Large intestine (tissue), 3 donors: Measurements from ENCODE around the gene ZNF792. TPM values are rescaled to one million over a fixed set of nuclear protein-coding genes. Genes with fewer than 3 reads are reported as not detected.
"Not testable (repeated sequence)": the region's sequence is repeated elsewhere in the genome, so short reads cannot be mapped to it uniquely, and the experiment has no call there.

Experiments used
- DNase-seq, 2 donors: peaks; one replicate each; pipeline versions ENCODE4 v3.0.0 to v3.0.0-alpha.2; 2013
- H3K27ac ChIP-seq: one replicate; pipeline ENCODE4 v1.5.1; 2013; ENCODE audit warnings: low read length
- H3K27me3 ChIP-seq: 2 replicates; pipeline ENCODE4 v1.6.1; 2013; ENCODE audit warnings: low read length; ENCODE audit not compliant: control insufficient read depth, insufficient read depth
- H3K36me3 ChIP-seq: 2 replicates; pipeline ENCODE4 v1.6.1; 2013; ENCODE audit warnings: low read length; ENCODE audit not compliant: control insufficient read depth, insufficient read depth
- H3K4me1 ChIP-seq: one replicate; pipeline ENCODE4 v1.6.1; 2013; ENCODE audit warnings: low read length; ENCODE audit not compliant: control insufficient read depth, insufficient read depth
- H3K4me3 ChIP-seq: one replicate; pipeline ENCODE4 v1.5.1; 2013; ENCODE audit warnings: low read length
- H3K9me3 ChIP-seq: one replicate; pipeline ENCODE4 v1.6.1; 2013; ENCODE audit warnings: mild to moderate bottlenecking, low read depth, low read length, moderate library complexity; ENCODE audit not compliant: control insufficient read depth
- WGBS: methylation state at CpG from one replicate; pipeline ENCODE4 v1.1.5; 2013; ENCODE audit warnings: low lambda C conversion rate; ENCODE audit not compliant: insufficient coverage; 5-methylcytosine and 5-hydroxymethylcytosine counted together
- polyA plus RNA-seq: library from polyadenylated mRNA; unstranded; fragments of 120-200 nt; gene quantifications from one replicate; pipeline ENCODE4 v1.2.1, GENCODE V29; 2013

Gene ZNF792
- polyA plus RNA-seq, 1 donor, result 5.1 TPM

DNA sequence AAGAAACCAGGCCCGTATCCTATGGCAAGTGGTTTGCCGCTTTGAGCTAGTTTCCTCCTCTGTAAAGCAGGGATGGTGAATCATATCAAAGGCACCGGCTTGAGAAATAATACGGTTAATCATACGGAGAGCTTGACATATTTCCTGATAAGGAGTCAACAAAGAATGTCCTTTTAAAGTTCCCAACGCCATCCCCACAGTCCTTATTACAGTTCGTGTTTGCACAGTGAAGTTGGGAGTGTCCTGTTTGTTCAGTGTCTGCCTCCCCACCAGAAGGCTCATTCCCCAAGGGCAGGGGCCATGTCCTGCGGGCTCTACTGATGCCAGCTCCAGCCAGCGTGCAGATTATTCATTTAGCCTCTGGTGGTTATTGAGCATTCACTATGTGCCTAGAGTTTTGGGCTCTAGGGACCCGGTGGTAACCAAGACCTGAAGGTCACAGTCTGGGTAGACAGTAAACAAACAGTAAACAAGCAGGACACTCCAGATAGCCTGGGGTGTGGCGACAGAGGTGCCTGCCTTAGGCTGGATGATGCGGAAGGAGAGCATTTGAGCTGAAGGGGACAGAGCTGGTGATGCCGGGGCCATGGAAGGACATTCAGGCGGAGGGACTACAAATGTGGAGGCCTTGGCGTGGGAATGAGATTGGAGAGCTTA, 42.4 kb upstream of the ZNF792 start:
- H3K9me3 ChIP-seq, result no peaks in the 10 kb centered on the region
- H3K27me3 ChIP-seq, result no peaks in the 10 kb centered on the region
- DNase-seq, result peak; percentile 89 to 93
- peaks cover 43% of the 10 kb centered on the region for H3K4me1 ChIP-seq
- H3K36me3 ChIP-seq, result peaks cover 39% of the 10 kb centered on the region
- no peak overlapping the region for H3K4me3 ChIP-seq
- peak overlapping the region; percentile 66 for H3K27ac ChIP-seq
- WGBS, result 20% methylated on average over 3 of the region's 15 CpGs

DNA sequence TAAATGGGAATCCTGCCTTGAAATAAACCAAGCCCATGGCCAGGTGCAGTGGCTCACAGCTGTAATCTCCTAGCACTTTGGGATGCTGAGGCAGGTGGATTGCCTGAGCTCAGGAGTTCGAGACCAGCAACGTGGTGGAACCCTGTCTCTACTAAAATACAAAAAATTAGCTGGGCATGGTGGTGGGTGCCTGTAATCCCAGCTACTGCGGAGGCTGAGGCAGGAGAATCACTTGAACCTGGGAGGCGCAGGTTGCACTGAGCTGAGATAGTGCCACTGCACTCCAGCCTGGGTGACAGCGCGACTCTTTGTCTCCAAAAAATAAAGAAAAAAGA, 41.9 kb upstream of the ZNF792 start:
- not testable (repeated sequence) for H3K4me3 ChIP-seq, H3K9me3 ChIP-seq, H3K27me3 ChIP-seq, DNase-seq
- H3K36me3 ChIP-seq, result peaks cover 34% of the 10 kb centered on the region
- H3K4me1 ChIP-seq, result peaks cover 43% of the 10 kb centered on the region
- H3K27ac ChIP-seq, result peak overlapping the region; percentile 66
- no CpG with 5 or more reads among the region's 6 CpGs for WGBS

- Histone ChIP-seq H3K27me3 (no peaks in the 10 kb centered on the region), H3K36me3 (peaks cover 28% of the 10 kb centered on the region), H3K4me1 (peaks cover 43% of the 10 kb centered on the region), H3K9me3 (no peaks in the 10 kb centered on the region), H3K4me3 (no peak overlapping the region), H3K27ac (peak overlapping the region; percentile 66)
- WGBS, result 50% methylated on average over 1 of the region's 11 CpGs
- no peak for DNase-seq
Observed at GRCh38 chr19:35005256-35005977, 41.4 kb upstream of the ZNF792 start.

DNA sequence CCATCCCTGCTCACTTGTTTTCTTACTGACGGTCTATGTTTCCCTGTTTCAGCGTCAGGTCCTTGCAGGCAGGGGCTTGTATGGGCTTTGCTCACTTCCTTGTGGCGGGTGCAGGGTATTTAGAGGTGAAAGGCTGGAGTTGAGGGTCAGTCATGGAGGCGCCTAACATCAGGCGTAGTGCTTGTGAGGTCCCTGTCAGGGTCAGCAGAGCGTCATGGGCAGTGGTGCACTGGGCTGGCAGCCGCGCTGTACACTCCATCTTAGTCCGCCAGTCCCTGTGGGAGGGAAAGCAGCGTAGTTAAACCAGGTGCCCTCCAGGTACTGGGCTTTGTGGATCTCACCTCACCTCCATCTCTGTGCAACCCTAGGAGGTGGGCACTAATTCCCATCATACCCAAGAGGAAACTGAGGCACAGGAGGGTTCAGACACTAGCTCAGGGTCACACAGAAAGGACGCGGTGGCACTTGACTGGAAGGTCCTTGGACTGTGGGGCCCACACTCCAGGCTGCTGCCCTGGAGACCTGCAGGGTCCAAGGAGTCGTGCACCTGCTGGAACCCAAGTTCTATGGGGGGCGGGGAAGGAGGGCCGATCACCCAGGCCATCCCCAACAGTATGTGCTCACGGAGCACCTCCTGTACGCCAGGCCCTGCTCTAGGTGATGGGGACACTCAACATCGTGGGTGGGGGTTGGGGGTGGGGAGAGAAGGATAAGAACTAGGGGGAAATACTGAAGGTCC, 40.7 kb upstream of the ZNF792 start:
- peaks cover 21% of the 10 kb centered on the region for H3K36me3 ChIP-seq
- peaks cover 43% of the 10 kb centered on the region for H3K4me1 ChIP-seq
- no peaks in the 10 kb centered on the region for H3K9me3 ChIP-seq
- no peak for DNase-seq
- no CpG with 5 or more reads among the region's 18 CpGs for WGBS
- H3K4me3 ChIP-seq, result no peak overlapping the region
- no peaks in the 10 kb centered on the region for H3K27me3 ChIP-seq
- no peak overlapping the region for H3K27ac ChIP-seq

DNA sequence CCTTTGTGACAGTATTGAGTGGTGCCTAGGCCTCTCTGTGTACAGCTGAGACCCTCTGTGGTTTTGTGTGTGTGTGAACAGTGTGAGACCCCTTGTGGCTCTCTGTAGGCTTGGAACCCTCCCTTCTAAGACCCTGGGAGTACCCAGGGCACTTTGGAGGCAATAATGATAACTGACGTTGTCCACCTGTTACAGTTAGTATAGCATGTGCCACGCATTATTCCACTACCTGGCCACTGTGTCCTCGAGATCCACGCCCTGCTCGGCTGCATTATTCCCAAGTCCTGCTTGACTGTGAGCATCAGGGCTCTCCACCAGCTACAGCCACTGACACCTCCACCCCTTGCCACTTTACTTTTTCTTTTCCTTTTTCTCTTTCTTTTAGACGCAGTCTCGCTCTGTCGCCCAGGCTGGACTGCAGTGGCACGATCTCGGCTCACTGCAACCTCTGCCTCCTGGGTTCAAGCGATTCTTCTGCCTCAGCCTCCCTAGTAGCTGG, 38.1 kb upstream of the ZNF792 start:
- no peak for DNase-seq
- H3K36me3 ChIP-seq, result peaks cover 11% of the 10 kb centered on the region
- no peaks in the 10 kb centered on the region for H3K9me3 ChIP-seq
- no peak overlapping the region for H3K4me3 ChIP-seq
- peaks cover 54% of the 10 kb centered on the region for H3K4me1 ChIP-seq
- no peaks in the 10 kb centered on the region for H3K27me3 ChIP-seq
- WGBS, result 74% methylated on average over 3 of the region's 11 CpGs
- no peak overlapping the region for H3K27ac ChIP-seq

DNA sequence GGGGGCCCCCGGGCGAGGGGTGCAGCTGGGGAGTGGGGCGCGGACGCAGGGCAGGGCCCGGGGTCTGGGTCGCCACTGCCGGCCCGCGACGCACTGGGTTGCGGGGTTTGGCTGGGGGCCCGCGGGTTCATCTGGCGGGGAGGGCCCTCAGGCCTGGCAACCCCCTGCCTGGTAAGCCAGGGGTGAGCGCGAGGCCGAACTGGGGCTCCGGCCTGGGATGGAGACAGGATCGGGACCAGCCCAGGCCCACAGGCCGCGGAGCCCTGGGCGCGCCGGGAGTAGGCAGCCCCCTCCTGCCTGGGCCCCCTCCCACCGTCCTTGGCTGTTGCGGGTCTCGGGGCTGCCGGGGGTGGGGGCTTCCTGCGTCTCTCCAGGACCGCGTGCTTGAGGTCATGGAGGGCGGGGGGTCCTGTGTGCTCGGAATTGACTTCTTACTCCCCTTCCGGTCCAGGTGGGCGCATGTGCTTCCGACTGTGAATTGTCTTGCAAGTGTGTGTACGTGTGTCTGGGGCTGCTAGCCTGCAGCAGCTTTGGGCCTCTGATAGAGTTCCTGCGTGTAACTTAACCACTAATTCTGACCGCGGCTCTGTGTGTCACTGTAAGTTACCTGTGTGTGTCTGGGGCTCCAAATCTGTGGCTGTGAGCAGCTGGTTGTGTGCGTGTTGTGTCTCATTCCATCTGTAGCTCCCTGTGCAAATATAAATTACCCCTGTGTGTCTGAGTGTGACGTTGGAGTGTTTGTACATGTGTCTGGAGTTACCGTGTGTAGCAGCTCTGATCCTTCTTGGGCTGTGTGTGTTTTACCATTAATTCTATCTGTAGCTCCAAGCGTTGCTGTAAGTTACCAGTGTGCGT, 36.8 kb upstream of the ZNF792 start:
- Histone ChIP-seq H3K4me1 (peaks cover 45% of the 10 kb centered on the region), H3K9me3 (no peaks in the 10 kb centered on the region), H3K4me3 (peak overlapping the region; percentile 60), H3K27ac (peak overlapping the region; percentile 81), H3K27me3 (no peaks in the 10 kb centered on the region), H3K36me3 (peaks cover 11% of the 10 kb centered on the region)
- WGBS, result no CpG with 5 or more reads among the region's 46 CpGs
- DNase-seq, result peak; percentile 40 to 77

DNA sequence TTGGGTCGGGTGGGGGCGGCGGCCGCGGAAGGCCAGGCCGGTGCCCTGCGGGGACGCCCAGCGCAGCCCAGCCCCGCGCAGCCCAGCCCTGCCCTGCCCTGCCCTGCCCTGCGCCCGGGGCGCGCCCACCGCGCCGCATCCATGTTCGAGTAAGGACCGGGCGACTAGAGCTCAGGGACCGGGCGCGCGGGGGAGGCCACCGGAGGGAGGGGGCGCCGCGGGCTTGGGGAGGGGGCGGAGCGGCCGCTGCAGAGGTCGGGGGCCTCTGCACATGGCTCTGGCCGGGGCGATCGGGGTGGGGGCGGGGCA, 36.3 kb upstream of the ZNF792 start:
- H3K36me3 ChIP-seq, result peaks cover 6% of the 10 kb centered on the region
- no peaks in the 10 kb centered on the region for H3K27me3 ChIP-seq
- DNase-seq, result no peak
- WGBS, result no CpG with 5 or more reads among the region's 37 CpGs
- peak overlapping the region; percentile 81 for H3K27ac ChIP-seq
- H3K4me3 ChIP-seq, result peak overlapping the region; percentile 60
- no peaks in the 10 kb centered on the region for H3K9me3 ChIP-seq
- peaks cover 39% of the 10 kb centered on the region for H3K4me1 ChIP-seq

DNA sequence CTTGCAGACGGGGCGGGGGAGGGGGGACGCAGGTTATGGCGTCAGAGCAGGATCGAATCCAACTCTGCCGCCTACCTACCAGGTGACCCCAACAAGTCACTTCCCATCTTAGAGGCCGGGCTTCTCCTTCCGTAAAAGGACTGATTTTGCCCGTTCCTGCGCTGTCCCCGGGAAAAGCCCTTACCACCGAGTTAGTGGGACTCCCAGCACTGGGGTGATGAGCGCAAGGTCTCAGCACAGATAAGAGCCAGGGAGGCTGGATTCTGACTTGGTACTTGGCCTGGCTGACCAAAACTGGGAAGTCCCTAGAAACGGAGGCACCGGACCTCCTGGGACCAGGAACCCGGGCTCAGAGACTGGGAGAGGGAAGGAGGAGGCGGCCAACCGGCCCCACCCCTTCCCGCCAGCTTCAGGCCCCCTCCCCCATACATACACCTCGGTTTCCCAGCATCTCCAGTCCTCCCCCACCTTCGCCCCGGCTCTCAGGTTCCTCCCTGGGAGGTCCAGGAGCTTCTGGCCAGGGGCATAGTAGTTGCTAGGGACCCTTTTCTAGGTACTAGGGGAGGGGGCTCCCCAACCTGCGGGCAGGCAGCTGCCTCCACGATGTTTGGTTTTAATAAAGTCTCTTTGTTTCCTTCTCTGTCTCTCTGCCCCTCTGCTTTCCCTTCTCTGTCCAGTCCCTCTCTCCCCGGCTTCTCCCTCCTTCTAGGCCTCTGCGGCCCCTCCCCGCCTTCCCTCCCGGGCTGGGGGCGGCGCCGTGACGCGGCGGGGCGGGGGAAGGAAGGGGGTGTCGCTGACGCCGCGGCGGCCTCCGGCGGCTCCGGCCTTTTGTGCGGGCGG, 35.7 kb upstream of the ZNF792 start, which contains the start of gene GRAMD1A:
Gene GRAMD1A, plus strand, starts transcription at position 826 of the 840 bp plus-strand sequence. CDS start 156 bp downstream, outside the sequence.
- peaks cover 38% of the 10 kb centered on the region for H3K4me1 ChIP-seq

DNA sequence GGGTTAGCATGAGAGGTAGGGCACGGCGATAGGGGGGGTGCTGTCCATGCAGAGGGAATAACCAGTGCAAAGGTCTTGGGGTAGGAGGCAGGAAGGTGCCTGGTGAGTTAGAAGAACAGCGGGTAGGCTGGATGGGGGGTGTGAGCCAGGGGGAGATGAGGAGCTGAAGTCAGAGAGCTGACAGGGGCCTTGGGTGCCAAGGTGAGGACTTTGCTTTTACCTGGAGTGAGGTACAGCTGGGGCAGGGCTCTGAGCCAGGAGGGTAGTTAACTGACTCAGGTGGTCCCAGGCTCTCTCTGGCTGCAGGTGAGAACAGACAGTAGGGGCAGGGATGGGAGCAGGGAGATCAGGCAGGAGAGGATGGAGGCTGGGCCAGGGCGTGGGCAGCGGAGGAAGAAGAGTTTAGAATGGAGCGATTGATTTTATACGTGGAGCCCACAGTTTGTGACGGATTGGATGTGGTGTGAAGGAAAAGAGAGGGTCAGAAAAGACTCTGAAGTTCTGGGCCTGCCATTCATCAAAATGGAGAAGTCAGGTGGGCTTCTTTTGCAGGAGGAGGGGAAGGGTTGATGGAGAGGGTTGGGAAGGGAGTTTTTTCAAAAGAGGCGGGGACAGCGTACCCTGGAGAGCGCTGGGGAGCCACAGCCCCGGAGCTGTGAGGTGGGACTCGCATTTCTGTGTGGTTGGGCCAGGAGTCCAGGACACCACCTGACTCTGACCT, 34.9 kb upstream of the ZNF792 start:
- peaks cover 34% of the 10 kb centered on the region for H3K4me1 ChIP-seq
- H3K9me3 ChIP-seq, result peaks cover 4% of the 10 kb centered on the region
- H3K27me3 ChIP-seq, result no peaks in the 10 kb centered on the region
- peak overlapping the region; percentile 64 for H3K4me3 ChIP-seq
- 57% methylated on average over 4 of the region's 13 CpGs for WGBS
- H3K27ac ChIP-seq, result peak overlapping the region; percentile 98
- peak in 1 of 2 donors; percentile 53 for DNase-seq
- peaks cover 4% of the 10 kb centered on the region for H3K36me3 ChIP-seq

More for the DNA sequence above, 35.7 kb upstream of the ZNF792 start, which contains the start of gene GRAMD1A:
- DNase-seq, result peak; percentile 86 to 92
- 7% methylated on average over 3 of the region's 45 CpGs for WGBS
- peak within 1 kb of the TSS; percentile 98 for H3K27ac ChIP-seq
- peak within 1 kb of the TSS; percentile 64 for H3K4me3 ChIP-seq
- peaks cover 4% of the 10 kb centered on the region for H3K9me3 ChIP-seq
- peaks cover 6% of the 10 kb centered on the region for H3K36me3 ChIP-seq
- no peaks in the 10 kb centered on the region for H3K27me3 ChIP-seq
